GM21786 (cell line): ENCODE results near the gene PNKD.

Experiments used
- ATAC-seq: cut with Tn5 transposase; IDR thresholded peaks from one replicate; pipeline ENCODE4 v1.9.1; 2021; ENCODE audit not compliant: unreplicated experiment

Gene PNKD

GRCh38 chr2:218368621-218369153 lies 98.4 kb downstream of the PNKD start:
- no peak for ATAC-seq

GRCh38 chr2:218369330-218369729 lies 99.0 kb downstream of the PNKD start:
- no peak for ATAC-seq

GRCh38 chr2:218370410-218371063 lies 100.2 kb downstream of the PNKD start:
- no peak for ATAC-seq

GRCh38 chr2:218371983-218372350 lies 101.6 kb downstream of the PNKD start:
- no peak for ATAC-seq

GRCh38 chr2:218374795-218375194 lies 104.5 kb downstream of the PNKD start:
- no peak for ATAC-seq

- no peak for ATAC-seq
These were observed 104.9 kb downstream of the PNKD start for GRCh38 chr2:218375212-218375611.

GRCh38 chr2:218378053-218378452 lies 107.7 kb downstream of the PNKD start:
- ATAC-seq: no peak

GRCh38 chr2:218381916-218382366 lies 111.6 kb downstream of the PNKD start, which contains the start of gene SLC11A1:
Gene SLC11A1, plus strand, starts transcription at chr2:218382273. Its CDS starts 96 bp downstream, at chr2:218382369.
- ATAC-seq: no peak

GRCh38 chr2:218382785-218383184 lies 112.5 kb downstream of the PNKD start:
- no peak for ATAC-seq

GRCh38 chr2:218383892-218384519 lies 113.7 kb downstream of the PNKD start:
- ATAC-seq: no peak

GRCh38 chr2:218384975-218385374 lies 114.7 kb downstream of the PNKD start:
- ATAC-seq: no peak

- ATAC-seq: no peak
These were observed 116.4 kb downstream of the PNKD start for GRCh38 chr2:218386505-218387368.

- no peak for ATAC-seq
These were observed 117.3 kb downstream of the PNKD start for GRCh38 chr2:218387369-218388194.

- ATAC-seq: no peak
These were observed 119.2 kb downstream of the PNKD start for GRCh38 chr2:218389333-218390150.

- ATAC-seq: no peak
These were observed 120.9 kb downstream of the PNKD start for GRCh38 chr2:218391202-218391601.

- no peak for ATAC-seq
These were observed 122.1 kb downstream of the PNKD start for GRCh38 chr2:218392459-218392858.

- ATAC-seq: no peak
These were observed 122.7 kb downstream of the PNKD start for GRCh38 chr2:218392891-218393462.

- no peak for ATAC-seq
These were observed 123.5 kb downstream of the PNKD start for GRCh38 chr2:218393750-218394290.
